Neutrophil (primary cell): ENCODE data around the gene KLRB1.
"Not testable (repeated sequence)": the region's sequence is repeated elsewhere in the genome, so short reads cannot be mapped to it uniquely, and the experiment has no call there.

Experiments used
- H3K27ac ChIP-seq: fragments of 200-600 bp; sonication (generic); 2 replicates; pipeline ENCODE4 v1.5.1; 2016; ENCODE audit warnings: mild to moderate bottlenecking, moderate library complexity
- H3K27me3 ChIP-seq: fragments of 200-600 bp; sonication (generic); 2 replicates; pipeline ENCODE4 v1.6.0; 2016; ENCODE audit warnings: mild to moderate bottlenecking
- H3K36me3 ChIP-seq: fragments of 200-600 bp; sonication (generic); 2 replicates; pipeline ENCODE4 v1.5.1; 2017
- H3K4me1 ChIP-seq, 2 experiments: fragments of 200-600 bp in 1 of 2; sonication (generic) in 1 of 2; 1 replicate in 1 of 2; 2 replicates in 1 of 2; pipeline versions ENCODE4 v1.5.1 to v1.6.1; 2013 to 2016; ENCODE audit warnings: low read depth in 1 of 2, low read length in 1 of 2, mild to moderate bottlenecking in 1 of 2, moderate library complexity in 1 of 2; ENCODE audit not compliant: control insufficient read depth in 1 of 2, insufficient read depth in 1 of 2
- H3K4me3 ChIP-seq, 2 experiments: fragments of 200-600 bp in 1 of 2; sonication (generic) in 1 of 2; 1 replicate in 1 of 2; 2 replicates in 1 of 2; pipeline ENCODE4 v1.5.1; 2013 to 2016; ENCODE audit warnings: low read depth in 1 of 2, low read length in 1 of 2, mild to moderate bottlenecking in 1 of 2, moderate library complexity in 1 of 2
- H3K9me3 ChIP-seq: fragments of 200-600 bp; sonication (generic); 2 replicates; pipeline ENCODE4 v1.5.1; 2016
- CTCF ChIP-seq: fragments of 200-600 bp; sonication (generic); IDR thresholded peaks from 2 replicates; pipeline ENCODE4 v1.5.1; 2016; ENCODE audit warnings: antibody characterized with exemption

The KLRB1 gene

GRCh38 chr12:9587987-9588600 is 19.6 kb downstream of the KLRB1 start:
- Histone ChIP-seq H3K27ac (no peak overlapping the region), H3K9me3 (no peaks in the 10 kb centered on the region), H3K36me3 (no peaks in the 10 kb centered on the region), H3K27me3 (no peaks in the 10 kb centered on the region), H3K4me3 (no peak overlapping the region), H3K4me1 (no peaks in the 10 kb centered on the region)
- TF ChIP-seq CTCF: no peak

GRCh38 chr12:9577729-9578128 is 30.0 kb downstream of the KLRB1 start:
- not testable (repeated sequence) for H3K4me3 ChIP-seq, H3K27ac ChIP-seq, H3K36me3 ChIP-seq, H3K4me1 ChIP-seq, H3K27me3 ChIP-seq, H3K9me3 ChIP-seq

- H3K27ac ChIP-seq, H3K4me3 ChIP-seq, H3K27me3 ChIP-seq, H3K4me1 ChIP-seq, H3K36me3 ChIP-seq, H3K9me3 ChIP-seq: not testable (repeated sequence)
Observed at GRCh38 chr12:9567151-9567550, 40.6 kb downstream of the KLRB1 start.

- H3K36me3 ChIP-seq, H3K4me3 ChIP-seq, H3K27ac ChIP-seq, H3K4me1 ChIP-seq, H3K27me3 ChIP-seq, H3K9me3 ChIP-seq: not testable (repeated sequence)
Observed at GRCh38 chr12:9566113-9566512, 41.6 kb downstream of the KLRB1 start.

- not testable (repeated sequence) for H3K4me1 ChIP-seq, H3K36me3 ChIP-seq, H3K4me3 ChIP-seq, H3K27me3 ChIP-seq, H3K9me3 ChIP-seq, H3K27ac ChIP-seq
Observed at GRCh38 chr12:9564418-9564817, 43.3 kb downstream of the KLRB1 start.

- not testable (repeated sequence) for H3K4me1 ChIP-seq, H3K27ac ChIP-seq, H3K36me3 ChIP-seq, H3K9me3 ChIP-seq, H3K27me3 ChIP-seq, H3K4me3 ChIP-seq
Observed at GRCh38 chr12:9562841-9563453, 44.8 kb downstream of the KLRB1 start.

- H3K9me3 ChIP-seq, H3K4me1 ChIP-seq, H3K4me3 ChIP-seq, H3K27me3 ChIP-seq, H3K27ac ChIP-seq, H3K36me3 ChIP-seq: not testable (repeated sequence)
Observed at GRCh38 chr12:9545489-9545888, 62.2 kb downstream of the KLRB1 start.
